NT2/D1 (cell line): ENCODE data around the gene RASGRF2.

ENCODE experiments used
- YY1 ChIP-seq: IDR thresholded peaks from 2 replicates; pipeline ENCODE4 v1.6.1; 2011; ENCODE audit not compliant: insufficient read length, insufficient read depth
- ZNF274 ChIP-seq: IDR thresholded peaks from 2 replicates; pipeline ENCODE4 v1.6.1; 2011; ENCODE audit warnings: mild to moderate bottlenecking, low read depth, low read length

DNA sequence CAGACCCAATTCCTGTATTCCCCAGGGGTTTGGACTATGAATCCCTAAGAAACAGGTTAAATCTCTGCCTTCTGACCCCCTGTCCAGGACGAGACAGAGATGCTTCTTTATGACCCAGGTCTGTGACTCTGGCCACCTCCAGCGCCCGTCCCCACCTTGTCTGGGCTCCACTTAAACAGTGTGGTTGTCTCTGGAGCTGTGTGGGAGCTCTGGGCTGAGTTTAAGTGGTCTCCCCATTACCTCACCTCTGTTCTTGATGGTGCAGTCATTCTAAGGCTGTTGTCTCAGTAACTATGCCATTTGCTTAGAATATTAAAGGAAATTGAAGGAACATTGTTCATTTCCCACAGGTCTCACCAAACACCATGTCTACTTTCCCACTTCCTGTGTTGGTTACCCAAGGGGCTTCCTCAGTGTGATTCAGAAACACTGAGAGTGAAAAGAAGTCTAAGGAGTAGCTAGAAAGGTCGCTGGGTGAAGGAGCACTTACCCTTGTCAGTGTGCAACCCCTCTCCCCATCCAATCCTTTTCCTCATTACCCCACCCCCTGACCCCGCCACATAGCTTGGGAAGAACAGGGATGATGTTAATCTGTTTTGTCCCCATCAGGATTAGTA lies 145.2 kb downstream of the RASGRF2 start:
- TF ChIP-seq YY1 (no peak), ZNF274 (no peak)
